ENCODE results near the gene NAP1L5.

DNA sequence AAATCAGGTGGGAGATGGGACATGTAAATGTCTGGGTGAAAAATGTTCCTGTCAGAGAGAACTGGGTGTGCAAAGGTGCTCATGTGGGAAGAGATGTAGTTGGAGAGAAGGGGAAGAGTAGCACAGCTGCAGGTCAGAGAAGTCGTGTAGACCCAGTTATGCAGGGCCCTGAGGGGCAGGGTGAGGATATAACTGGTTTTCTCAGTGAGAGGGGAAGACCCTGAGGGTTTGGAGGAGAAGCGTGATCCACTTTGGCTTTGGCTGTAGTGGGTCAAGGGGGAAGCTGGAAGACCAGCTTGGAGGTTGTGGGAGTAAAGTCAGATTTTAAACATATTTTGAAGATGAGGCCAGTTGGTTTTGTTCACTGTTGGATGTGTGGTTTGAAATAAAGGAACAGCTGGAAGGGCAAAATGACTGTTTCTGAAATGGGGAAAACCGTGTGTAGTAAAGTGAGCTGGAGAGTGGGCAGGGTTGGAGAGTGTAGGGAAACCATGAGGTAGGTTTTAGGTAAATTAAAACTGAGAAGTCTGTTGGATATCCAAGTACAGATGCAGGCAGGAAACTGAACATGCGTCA, 44.2 kb downstream of the NAP1L5 start:
- TF ChIP-seq TCF7L2 (IDR thresholded peaks at IDR 0.05; ENCODE audit: borderline replicate concordance, extremely low read depth, insufficient read depth, insufficient read length), result no peak
- TF ChIP-seq, protein P1, sequence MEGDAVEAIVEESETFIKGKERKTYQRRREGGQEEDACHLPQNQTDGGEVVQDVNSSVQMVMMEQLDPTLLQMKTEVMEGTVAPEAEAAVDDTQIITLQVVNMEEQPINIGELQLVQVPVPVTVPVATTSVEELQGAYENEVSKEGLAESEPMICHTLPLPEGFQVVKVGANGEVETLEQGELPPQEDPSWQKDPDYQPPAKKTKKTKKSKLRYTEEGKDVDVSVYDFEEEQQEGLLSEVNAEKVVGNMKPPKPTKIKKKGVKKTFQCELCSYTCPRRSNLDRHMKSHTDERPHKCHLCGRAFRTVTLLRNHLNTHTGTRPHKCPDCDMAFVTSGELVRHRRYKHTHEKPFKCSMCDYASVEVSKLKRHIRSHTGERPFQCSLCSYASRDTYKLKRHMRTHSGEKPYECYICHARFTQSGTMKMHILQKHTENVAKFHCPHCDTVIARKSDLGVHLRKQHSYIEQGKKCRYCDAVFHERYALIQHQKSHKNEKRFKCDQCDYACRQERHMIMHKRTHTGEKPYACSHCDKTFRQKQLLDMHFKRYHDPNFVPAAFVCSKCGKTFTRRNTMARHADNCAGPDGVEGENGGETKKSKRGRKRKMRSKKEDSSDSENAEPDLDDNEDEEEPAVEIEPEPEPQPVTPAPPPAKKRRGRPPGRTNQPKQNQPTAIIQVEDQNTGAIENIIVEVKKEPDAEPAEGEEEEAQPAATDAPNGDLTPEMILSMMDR (IDR thresholded peaks at IDR 0.05 in 2 of 3, conservative IDR thresholded peaks at IDR 0.05 in 1 of 3; ENCODE audit: borderline replicate concordance in 1 of 3, insufficient read depth in 1 of 3, low read depth in 2 of 3, low read length in 2 of 3), result no peak
- TF ChIP-seq, protein P2, sequence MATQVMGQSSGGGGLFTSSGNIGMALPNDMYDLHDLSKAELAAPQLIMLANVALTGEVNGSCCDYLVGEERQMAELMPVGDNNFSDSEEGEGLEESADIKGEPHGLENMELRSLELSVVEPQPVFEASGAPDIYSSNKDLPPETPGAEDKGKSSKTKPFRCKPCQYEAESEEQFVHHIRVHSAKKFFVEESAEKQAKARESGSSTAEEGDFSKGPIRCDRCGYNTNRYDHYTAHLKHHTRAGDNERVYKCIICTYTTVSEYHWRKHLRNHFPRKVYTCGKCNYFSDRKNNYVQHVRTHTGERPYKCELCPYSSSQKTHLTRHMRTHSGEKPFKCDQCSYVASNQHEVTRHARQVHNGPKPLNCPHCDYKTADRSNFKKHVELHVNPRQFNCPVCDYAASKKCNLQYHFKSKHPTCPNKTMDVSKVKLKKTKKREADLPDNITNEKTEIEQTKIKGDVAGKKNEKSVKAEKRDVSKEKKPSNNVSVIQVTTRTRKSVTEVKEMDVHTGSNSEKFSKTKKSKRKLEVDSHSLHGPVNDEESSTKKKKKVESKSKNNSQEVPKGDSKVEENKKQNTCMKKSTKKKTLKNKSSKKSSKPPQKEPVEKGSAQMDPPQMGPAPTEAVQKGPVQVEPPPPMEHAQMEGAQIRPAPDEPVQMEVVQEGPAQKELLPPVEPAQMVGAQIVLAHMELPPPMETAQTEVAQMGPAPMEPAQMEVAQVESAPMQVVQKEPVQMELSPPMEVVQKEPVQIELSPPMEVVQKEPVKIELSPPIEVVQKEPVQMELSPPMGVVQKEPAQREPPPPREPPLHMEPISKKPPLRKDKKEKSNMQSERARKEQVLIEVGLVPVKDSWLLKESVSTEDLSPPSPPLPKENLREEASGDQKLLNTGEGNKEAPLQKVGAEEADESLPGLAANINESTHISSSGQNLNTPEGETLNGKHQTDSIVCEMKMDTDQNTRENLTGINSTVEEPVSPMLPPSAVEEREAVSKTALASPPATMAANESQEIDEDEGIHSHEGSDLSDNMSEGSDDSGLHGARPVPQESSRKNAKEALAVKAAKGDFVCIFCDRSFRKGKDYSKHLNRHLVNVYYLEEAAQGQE (IDR thresholded peaks at IDR 0.05; ENCODE audit: low read depth), result no peak
- no peak for TF ChIP-seq FOSL1 (IDR thresholded peaks at IDR 0.05; ENCODE audit: low read depth)
- TF ChIP-seq, protein P3, sequence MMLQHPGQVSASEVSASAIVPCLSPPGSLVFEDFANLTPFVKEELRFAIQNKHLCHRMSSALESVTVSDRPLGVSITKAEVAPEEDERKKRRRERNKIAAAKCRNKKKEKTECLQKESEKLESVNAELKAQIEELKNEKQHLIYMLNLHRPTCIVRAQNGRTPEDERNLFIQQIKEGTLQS (IDR thresholded peaks at IDR 0.05), result no peak
- TF ChIP-seq EGR1 (IDR thresholded peaks at IDR 0.05; ENCODE audit: low read depth), result no peak

Measured in HCT116 (cell line).